Left lung (tissue), 10 donors: Measurements from ENCODE around the gene EFNA2. TPM values are rescaled to one million over a fixed set of nuclear protein-coding genes. Genes with fewer than 3 reads are reported as not detected.

Experiments used
- ATAC-seq: fragments of 200-7000 bp; cut with Tn5 transposase; one replicate; pipeline ENCODE4 v1.9.1; 2020; ENCODE audit warnings: moderate library complexity
- DNase-seq, 4 donors: peaks; one replicate each; pipeline ENCODE4 v3.0.0-alpha.2; 2013 to 2020
- H3K27ac ChIP-seq, 2 donors: fragments of 200-600 bp; sonication (generic) in 1 of 2; one replicate each; pipeline versions ENCODE4 v1.5.0 to v1.8.0; 2020 to 2021
- H3K27me3 ChIP-seq, 2 donors: fragments of 200-600 bp; sonication (generic) in 1 of 2; one replicate each; pipeline versions ENCODE4 v1.5.0 to v1.8.0; 2020 to 2021
- H3K36me3 ChIP-seq, 2 donors: fragments of 200-600 bp; sonication (generic) in 1 of 2; one replicate each; pipeline versions ENCODE4 v1.5.0 to v1.8.0; 2020 to 2021
- H3K4me1 ChIP-seq, 2 donors: fragments of 200-600 bp; one replicate each; pipeline ENCODE4 v1.8.0; 2021
- H3K4me3 ChIP-seq, 2 donors: fragments of 200-600 bp; sonication (generic) in 1 of 2; one replicate each; pipeline versions ENCODE4 v1.5.0 to v1.8.0; 2020 to 2021; ENCODE audit warnings: mild to moderate bottlenecking in 1 of 2
- H3K9me3 ChIP-seq, 2 donors: fragments of 200-600 bp; sonication (generic) in 1 of 2; one replicate each; pipeline versions ENCODE4 v1.5.0 to v1.8.0; 2020 to 2021
- CTCF ChIP-seq, 2 donors: fragments of 200-600 bp; sonication (generic) in 1 of 2; IDR thresholded peaks; one replicate each; pipeline versions ENCODE4 v1.5.0 to v1.8.0; 2021; ENCODE audit warnings: antibody characterized with exemption in 2 of 2
- intact Hi-C, 2 donors: fragments of 100-400 bp; cut with DNase I; formaldehyde crosslinking; loops; one replicate each; pipeline versions ENCODE4 v1.11.2 to v1.14.2; 2022
- polyA plus RNA-seq, 6 donors: library from polyadenylated mRNA; unstranded; fragments of 120-200 nt; gene quantifications; one replicate each; pipeline ENCODE4 v1.2.1, GENCODE V29; 2013; ENCODE audit not compliant: insufficient read length in 6 of 6
- total RNA-seq, 2 donors: library from RNA; stranded (reverse); fragmentation: NEBNext Ultra II Directional; extraction: Animal tissue kit (Norgen Biotek cat#: 25700); gene quantifications; one replicate each; pipeline ENCODE4 v1.2.1, GENCODE V29; 2021
- donor health status: DM: no; HTN: yes; CAD: no.
- donor health status: DM: no; HTN: no; CAD: no.

Gene EFNA2
- total and polyA plus RNA-seq, 8 donors, result 0.48 to 2.0 (median 0.79) TPM; not detected in 1

- Histone ChIP-seq H3K4me1 (peaks cover 26 to 61% of the 10 kb centered on the region in 2 donors), H3K36me3 (peaks cover 0 to 22% of the 10 kb centered on the region in 2 donors), H3K9me3 (no peaks in the 10 kb centered on the region), H3K27me3 (no peaks in the 10 kb centered on the region), H3K27ac (peak overlapping the region; percentile 98 to 99), H3K4me3 (peak overlapping the region in 1 of 2 donors; percentile 99)
- no peak for DNase-seq
- intact Hi-C loops, result no loop called here
- TF ChIP-seq CTCF (IDR thresholded peaks at IDR 0.05), result no peak
- no peak for ATAC-seq
Measured at GRCh38 chr19:1247748-1248138, 37.9 kb upstream of the EFNA2 start.

GRCh38 chr19:1248139-1248785, 37.4 kb upstream of the EFNA2 start, which contains the start of gene MIDN:
Gene MIDN, plus strand, starts transcription at chr19:1248583. Its CDS starts 1,714 bp downstream, at chr19:1250297.
- DNase-seq, result peak in 3 of 4 donors; percentile 87 to 96 (median 89)
- ATAC-seq, result peak; percentile 35
- H3K36me3 ChIP-seq, result peaks cover 0 to 22% of the 10 kb centered on the region in 2 donors
- peak within 1 kb of the TSS; percentile 98 to 99 for H3K27ac ChIP-seq
- no peaks in the 10 kb centered on the region for H3K9me3 ChIP-seq
- peaks cover 23 to 57% of the 10 kb centered on the region in 2 donors for H3K4me1 ChIP-seq
- peak in 1 of 2 donors; percentile 19 for TF ChIP-seq CTCF (IDR thresholded peaks at IDR 0.05)
- peak within 1 kb of the TSS; percentile 71 to 99 for H3K4me3 ChIP-seq
- intact Hi-C loops, result no loop called here
- no peaks in the 10 kb centered on the region for H3K27me3 ChIP-seq

- Histone ChIP-seq H3K9me3 (no peaks in the 10 kb centered on the region), H3K4me1 (peaks cover 24 to 57% of the 10 kb centered on the region in 2 donors), H3K36me3 (peaks cover 0 to 28% of the 10 kb centered on the region in 2 donors), H3K4me3 (peak overlapping the region; percentile 71 to 99), H3K27me3 (no peaks in the 10 kb centered on the region), H3K27ac (peak overlapping the region; percentile 98 to 99)
- intact Hi-C loops, result no loop called here
- TF ChIP-seq CTCF (IDR thresholded peaks at IDR 0.05), result peak; percentile 75 to 79
- peak in 3 of 4 donors; percentile 86 to 95 (median 88) for DNase-seq
- peak; percentile 10 for ATAC-seq
Measured at GRCh38 chr19:1248786-1249297, 36.8 kb upstream of the EFNA2 start.

- DNase-seq, result peak; percentile 93 to 98 (median 96)
- peak; percentile 18 for ATAC-seq
- H3K36me3 ChIP-seq, result peaks cover 0 to 34% of the 10 kb centered on the region in 2 donors
- no peaks in the 10 kb centered on the region for H3K27me3 ChIP-seq
- H3K4me3 ChIP-seq, result peak overlapping the region; percentile 78 to 99
- H3K4me1 ChIP-seq, result peaks cover 22 to 57% of the 10 kb centered on the region in 2 donors
- peak overlapping the region; percentile 98 to 99 for H3K27ac ChIP-seq
- H3K9me3 ChIP-seq, result no peaks in the 10 kb centered on the region
- intact Hi-C loops, result no loop called here
- TF ChIP-seq CTCF (IDR thresholded peaks at IDR 0.05), result no peak
Measured at GRCh38 chr19:1249298-1249989, 36.2 kb upstream of the EFNA2 start.

- H3K27me3 ChIP-seq, result no peaks in the 10 kb centered on the region
- no peak for ATAC-seq
- TF ChIP-seq CTCF (IDR thresholded peaks at IDR 0.05), result no peak
- H3K27ac ChIP-seq, result peak overlapping the region; percentile 97 to 99
- peaks cover 17 to 57% of the 10 kb centered on the region in 2 donors for H3K4me1 ChIP-seq
- H3K9me3 ChIP-seq, result no peaks in the 10 kb centered on the region
- H3K36me3 ChIP-seq, result peaks cover under 1 to 39% of the 10 kb centered on the region in 2 donors
- DNase-seq, result no peak
- H3K4me3 ChIP-seq, result peak overlapping the region; percentile 78 to 99
- intact Hi-C loops, result no loop called here
Measured at GRCh38 chr19:1249990-1250436, 35.7 kb upstream of the EFNA2 start.
